HG02840 (cell line): ENCODE data around the gene C5orf24.
A peak's percentile ranks its signal among the peaks of the same experiment; 100 is the strongest.
"Not testable (repeated sequence)": the region's sequence is repeated elsewhere in the genome, so short reads cannot be mapped to it uniquely, and the experiment has no call there.

ENCODE experiments used
- ATAC-seq: cut with Tn5 transposase; IDR thresholded peaks from one replicate; pipeline ENCODE4 v1.9.1; 2021; ENCODE audit warnings: mild to moderate bottlenecking, moderate library complexity, moderate number of reproducible peaks; ENCODE audit not compliant: unreplicated experiment, low FRiP score

The C5orf24 gene

GRCh38 chr5:134845852-134846640 is at the start of gene C5orf24:
Gene C5orf24 (plus strand): TSS chr5:134845968. CDS start chr5:134854901, 8,933 bp downstream.
- ATAC-seq: peak; percentile 94

DNA sequence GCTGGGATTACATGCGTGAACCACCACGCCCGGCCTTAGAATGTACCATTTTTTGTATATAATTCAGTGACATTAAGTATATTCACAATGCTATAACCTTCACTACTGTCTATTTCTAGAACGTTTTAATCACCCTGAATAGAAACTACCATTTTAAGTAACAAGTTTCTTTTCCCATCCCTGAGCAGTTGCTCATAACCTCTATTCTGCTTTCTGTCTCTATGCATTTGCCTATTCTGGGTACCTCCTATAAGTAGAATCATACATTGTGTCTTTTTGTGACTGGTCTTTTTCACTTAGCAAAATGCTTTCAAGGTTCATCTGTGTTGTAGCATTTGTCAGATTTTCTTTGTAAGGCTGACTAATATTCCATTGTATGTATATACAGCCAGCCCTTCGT is 47.3 kb upstream of the C5orf24 start:
- no peak for ATAC-seq

DNA sequence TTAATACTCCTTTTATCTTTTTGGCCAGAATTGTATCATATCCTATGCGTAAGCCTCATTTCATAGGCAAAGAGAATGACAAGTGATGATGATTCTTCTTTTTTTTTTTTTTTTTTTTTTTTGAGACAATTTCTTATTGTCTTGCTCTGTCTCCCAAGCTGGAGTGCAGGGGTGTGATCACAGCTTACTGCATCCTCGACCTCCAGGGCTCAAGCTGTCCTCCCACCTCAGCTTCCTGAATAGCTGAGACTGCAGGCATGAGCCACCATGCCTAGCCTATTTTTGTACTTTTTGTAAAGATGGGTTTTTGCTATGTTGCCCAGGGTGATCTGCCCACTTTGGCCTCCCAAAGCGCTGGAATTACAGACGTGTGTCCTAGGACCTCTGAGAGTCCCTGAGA is 41.9 kb upstream of the C5orf24 start:
- ATAC-seq: no peak

DNA sequence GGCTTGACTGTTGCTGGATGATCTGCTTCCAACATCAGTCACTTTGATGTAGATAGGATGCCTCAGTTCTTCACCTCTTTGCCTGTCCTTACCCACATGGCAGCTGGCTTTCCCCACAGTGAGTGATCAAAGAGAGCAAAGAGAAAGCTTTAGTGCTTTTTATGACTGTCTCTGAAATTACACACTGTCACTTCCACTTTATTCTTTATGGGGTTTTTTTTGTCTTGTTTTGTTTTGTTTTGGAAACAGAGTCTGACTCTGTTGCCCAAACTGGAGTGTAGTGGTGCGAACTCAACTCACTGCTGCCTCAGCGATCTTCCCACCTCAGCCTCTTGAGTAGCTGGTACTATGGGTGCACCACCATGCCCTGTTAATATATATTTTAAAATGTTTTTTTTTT is 32.4 kb upstream of the C5orf24 start:
- ATAC-seq: no peak

DNA sequence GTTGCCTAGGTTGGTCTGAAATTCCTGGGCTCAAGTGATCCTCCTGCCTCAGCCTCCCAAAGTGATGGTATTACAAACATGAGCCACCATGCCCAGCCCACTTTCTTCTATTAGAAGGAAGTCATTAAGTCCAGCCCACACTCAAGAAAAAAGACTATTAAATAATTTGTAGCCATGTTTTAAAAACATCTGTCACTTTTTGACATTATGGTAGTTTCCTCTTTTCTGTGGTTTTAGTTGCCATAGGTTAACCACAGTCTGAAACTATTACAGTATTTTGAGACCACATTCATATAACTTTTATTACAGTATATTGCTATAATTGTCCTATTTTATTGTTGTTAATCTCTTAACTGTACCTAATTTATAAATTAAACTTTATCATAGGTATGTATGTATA is 31.9 kb upstream of the C5orf24 start:
- no peak for ATAC-seq

DNA sequence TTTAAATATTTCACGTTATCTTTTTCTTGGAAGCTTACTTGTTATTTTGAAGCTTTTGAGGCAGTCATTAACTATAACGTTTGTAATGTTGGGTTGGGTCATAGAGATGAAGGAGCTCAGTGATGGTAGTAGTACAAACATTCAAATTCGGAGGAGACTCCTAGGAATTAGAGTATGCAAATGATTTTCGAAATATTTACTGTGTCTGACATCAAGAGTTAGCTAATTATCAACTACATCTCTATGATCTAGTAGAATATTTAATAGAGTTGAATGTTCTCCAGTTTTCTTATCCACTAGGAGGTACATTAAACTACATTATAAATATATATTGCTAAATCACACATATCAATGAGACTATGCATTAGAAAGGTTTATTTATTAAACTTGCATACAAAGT is 28.8 kb upstream of the C5orf24 start:
- ATAC-seq: no peak

- no peak for ATAC-seq
Observed at GRCh38 chr5:134818776-134819175, 27.0 kb upstream of the C5orf24 start.

DNA sequence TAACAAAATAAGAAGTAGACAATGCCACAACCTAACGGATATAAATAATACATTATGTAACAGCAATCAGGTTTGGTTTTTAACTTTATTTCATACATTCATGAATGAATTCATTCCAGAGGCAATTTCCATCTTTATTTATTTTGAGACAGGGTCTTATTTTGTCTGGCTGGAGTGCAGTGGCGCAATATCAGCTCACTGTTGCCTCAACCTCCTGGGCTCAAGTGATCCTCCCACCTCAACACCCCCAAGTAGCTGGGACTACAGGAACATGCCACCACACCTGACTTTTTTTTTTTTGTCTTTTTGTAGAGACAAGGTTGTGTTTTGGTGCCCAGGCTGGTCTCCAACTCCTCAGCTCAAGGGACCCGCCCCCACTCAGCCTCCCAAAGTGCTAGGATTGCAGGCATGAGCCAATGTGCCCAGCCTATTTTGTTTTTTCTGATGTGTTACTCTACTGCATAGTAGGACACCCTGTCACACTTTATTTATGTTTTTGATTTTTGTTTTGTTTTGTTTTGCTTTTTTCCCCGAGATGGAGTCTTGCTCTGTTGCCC is 26.3 kb upstream of the C5orf24 start:
- no peak for ATAC-seq

GRCh38 chr5:134821841-134822240 is 23.9 kb upstream of the C5orf24 start:
- no peak for ATAC-seq

GRCh38 chr5:134824681-134825080 is 21.1 kb upstream of the C5orf24 start:
- no peak for ATAC-seq

DNA sequence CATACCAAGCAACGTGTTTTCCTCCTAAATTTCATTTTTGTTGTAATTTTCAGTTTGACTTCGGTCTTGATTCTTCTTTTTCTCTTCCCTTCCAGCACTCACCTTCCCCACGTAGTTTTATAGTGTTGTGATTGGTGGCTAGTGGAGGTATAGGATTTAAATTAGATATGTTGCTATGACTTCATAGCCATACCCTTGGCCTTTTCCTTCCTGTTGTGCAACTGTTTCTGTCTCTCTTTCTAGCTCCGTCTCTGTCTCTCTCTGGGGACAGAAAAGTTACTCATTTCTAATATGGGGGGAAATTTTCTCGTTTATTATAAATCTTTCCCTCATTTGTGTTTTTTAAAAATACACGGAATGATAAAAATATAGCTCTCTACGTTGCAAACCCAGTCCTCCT is 20.6 kb upstream of the C5orf24 start:
- ATAC-seq: no peak

- no peak for ATAC-seq
Observed at GRCh38 chr5:134833340-134834032, 12.3 kb upstream of the C5orf24 start.

DNA sequence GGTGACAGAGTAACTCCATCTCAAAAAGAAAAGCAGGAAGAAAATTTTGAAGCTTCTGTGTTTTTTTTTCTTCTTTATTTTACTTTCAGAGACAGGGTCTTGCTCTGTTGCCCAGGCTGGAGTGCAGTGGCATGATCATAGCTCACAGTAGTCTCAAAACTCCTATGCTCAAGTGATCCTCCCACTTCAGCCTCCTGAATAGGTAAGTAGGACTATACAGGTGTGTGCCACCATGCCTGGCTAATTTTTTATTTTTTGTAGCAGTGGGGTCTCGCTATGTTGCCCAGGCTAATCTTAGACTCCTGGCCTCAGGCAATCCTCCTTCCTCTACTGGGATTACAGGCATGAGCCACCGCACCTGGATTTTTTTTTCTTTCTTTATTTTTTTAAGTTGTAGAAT is 10.1 kb upstream of the C5orf24 start:
- no peak for ATAC-seq

DNA sequence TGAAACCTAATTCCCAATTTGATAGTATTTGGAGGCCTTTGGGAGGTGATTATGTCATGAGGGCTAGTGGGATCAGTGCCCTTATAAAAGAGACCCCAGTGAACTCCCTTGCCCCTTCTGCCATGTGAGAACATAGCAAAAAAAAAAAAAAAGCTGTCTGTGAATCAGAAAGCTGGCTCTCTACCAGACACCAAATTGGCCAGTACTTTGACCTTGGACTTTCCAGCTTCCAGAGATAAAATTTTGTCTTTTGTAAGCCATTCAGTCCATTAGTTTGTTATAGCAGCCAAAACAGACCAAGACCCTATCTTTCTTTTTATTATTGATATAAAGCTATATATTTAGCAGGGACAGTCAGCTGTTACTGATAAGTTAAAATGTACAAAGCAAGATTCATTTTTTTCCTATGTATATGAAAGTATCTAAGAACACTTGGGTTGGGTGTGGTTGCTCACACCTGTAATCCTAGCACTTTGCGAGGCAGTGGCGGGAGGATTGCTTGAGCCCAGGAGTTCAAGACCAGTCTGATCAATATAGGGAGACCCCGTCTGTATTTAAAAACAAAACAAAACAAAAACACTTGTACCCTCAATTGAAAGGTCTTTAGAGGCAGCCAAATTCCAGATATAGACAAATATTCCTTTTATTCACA is 8.1 kb upstream of the C5orf24 start:
- ATAC-seq: no peak

- ATAC-seq: not testable (repeated sequence)
Observed at GRCh38 chr5:134838361-134838760, 7.4 kb upstream of the C5orf24 start.

- ATAC-seq: no peak
Observed at GRCh38 chr5:134840811-134841210, 5.0 kb upstream of the C5orf24 start.

DNA sequence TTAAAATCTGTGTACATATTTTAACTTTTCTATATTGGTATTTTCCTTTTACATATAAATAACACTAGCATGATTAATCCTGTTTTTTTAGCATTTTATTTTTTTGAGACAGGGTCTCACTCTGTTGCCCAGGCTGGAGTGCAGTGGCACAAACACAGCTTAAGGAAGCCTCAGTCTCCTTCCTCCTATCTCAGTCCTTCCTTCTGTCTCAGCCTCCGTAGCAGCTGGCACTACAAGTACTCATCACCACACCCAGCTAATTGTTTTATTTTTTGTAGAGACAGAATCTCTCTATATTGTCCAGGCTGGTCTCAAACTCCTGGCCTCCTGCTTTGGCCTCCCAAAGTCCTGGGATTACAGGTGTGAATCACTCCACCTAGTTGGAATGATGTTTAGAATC is 1.5 kb upstream of the C5orf24 start:
- ATAC-seq: no peak

GRCh38 chr5:134845335-134845851 is 375 bp upstream of the C5orf24 start:
- ATAC-seq: no peak

DNA sequence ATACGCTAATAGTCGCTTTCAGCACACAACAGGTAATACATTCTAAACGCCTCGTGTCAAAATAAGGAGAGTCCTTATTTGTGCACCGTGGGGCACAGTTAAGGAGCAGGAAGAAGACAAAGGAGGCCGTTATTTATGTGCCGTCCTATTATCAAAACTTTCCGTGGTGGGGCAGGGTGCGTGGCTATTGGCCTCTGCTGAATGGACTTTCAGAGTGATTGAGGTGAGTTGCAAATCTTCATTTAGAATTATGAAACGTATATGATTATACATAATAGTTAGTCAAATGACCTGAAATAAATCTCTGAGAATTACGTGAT is 833 bp downstream of the C5orf24 start:
- ATAC-seq: no peak

DNA sequence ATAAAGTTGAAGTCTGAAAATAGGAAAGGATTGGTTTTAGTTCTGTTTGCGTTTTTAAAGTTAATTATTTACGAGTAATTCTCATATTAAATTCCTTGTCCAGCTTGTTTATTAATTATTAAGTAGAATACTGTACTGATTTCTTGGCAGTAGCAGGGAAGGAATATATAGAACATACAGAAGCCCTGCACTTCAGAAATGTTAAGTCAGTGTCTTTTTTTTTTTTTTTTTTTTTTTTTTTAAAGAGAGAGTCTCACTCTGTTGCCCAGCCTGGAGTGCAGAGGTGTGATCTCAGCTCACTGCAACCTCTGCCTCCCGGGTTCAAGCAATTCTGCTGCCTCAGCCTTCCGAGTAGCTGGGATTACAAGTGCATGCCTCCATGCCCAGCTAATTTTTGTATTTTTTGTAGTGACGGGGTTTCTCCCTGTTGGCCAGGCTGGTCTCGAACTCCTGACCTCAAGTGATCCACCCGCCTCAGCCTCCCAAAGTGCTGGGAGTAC is 3.7 kb downstream of the C5orf24 start:
- not testable (repeated sequence) for ATAC-seq
